Superior temporal gyrus (tissue), 1 donor: Measurements from ENCODE around the gene EBI3.
"Not testable (repeated sequence)": the region's sequence is repeated elsewhere in the genome, so short reads cannot be mapped to it uniquely, and the experiment has no call there.

Source experiments
- DNase-seq: peaks from one replicate; pipeline ENCODE4 v3.0.0-alpha.2; 2016; ENCODE audit errors: extremely low spot score

EBI3 gene

DNA sequence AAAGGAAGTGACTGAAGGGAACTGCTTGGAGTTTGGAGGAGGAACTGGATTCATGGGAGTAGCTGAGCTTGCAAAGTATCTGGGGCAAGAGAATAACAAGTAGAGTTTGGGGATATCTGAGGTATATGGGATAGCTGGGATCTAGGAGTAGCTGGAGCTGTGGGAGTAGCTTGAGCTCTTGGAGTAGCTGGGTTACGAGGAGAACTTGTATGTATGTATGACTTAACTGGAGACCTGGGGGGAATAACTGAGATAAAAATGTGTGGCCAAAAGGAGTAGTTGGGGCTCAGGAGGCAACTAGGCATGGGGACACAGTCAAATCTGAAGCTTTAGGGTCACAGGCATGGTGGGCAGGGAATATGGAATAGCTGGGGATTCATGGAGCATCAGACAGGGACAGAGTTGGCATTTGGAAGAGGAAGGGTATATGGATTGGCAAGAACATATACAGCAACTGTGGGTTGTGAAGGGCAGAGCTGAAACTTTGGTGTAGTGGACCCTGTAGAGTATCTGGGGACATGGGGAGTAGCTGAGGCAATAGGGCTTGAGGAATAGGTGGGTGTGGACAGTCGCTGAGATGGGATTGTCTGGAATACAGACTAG lies 28.3 kb upstream of the EBI3 start:
- DNase-seq: no peak

DNA sequence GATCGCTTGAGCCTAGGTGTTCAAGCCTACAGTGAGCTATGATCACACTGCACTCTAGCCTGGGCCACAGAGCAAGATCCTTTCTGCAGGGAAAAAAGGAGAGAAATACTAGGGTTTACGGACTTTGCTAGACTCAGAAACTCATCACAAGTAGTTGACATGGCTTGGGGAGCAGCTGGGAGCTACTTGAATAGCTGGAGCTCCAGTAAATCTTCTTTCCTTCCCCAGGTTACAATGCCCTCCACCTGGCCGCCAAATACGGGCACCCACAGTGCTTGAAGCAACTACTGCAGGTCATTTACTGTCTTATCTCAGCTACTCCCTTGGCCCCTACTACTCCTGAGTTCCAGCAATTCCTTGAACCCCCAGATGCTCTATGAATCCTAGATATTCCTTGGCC lies 27.5 kb upstream of the EBI3 start:
- no peak for DNase-seq

DNA sequence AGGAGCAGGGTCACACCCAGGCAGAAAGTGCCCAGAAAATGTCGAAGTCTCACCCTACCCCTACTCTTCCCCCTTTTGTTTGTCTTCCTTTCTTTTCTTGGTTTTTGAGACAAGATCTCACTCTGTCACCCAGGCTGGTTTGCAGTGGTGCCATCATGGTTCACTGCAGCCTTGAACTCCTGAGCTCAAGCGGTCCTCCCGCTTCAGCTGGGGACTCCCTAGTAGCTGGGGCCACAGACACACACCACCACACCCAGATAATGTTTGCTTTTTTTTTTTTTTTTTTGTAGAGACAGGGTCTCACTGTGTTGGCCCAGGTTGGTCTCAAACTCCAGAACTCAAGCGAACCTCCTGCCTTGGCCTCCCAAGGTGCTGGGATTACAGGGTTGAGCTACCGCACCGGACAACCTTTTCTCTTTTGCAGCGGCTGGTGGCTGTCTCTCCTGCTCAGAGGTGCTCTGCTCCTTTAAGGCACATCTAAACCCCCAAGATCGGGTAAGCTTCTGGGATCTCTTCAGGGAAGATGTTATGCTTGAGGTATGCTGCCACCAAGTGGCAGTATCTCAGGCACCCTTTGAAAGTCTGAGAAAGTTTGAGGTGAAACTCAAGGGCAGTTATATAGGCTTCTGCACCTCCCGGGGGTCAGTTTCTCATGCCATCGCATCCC lies 22.4 kb upstream of the EBI3 start:
- no peak for DNase-seq

DNA sequence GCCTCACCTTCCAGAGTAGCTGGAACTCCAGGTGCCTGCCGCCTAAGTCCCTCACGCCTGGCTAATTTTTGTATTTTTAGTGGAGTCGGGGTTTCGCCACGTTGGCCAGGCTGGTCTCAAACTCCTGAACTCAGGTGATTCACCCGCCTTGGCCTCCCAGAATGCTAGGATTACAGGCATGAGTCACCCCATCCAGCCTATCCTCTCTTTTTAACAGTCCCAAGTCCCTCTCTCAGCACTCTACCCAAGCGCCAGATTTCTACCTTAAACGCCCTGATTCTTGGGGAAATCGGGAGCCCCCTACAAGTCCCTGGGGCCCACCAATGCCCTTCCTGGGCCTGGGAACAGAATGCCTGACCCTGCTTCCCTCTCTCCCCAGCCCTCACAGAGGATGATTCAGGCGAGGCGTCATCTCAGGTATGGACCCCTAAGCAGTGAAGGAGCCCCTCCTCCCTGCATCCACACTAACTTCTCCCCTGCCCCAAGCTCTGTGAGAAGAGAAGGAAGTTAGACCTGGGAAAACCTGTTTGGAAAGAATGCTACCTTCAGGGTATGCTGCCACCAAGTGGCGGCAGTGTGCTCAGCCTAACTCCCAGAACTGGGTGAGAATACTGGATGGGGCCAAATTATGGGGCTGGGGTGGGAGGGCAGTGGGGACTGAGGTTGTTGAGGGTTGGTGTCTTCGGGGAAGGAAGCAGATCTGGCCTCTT lies 20.8 kb upstream of the EBI3 start:
- DNase-seq: no peak

DNA sequence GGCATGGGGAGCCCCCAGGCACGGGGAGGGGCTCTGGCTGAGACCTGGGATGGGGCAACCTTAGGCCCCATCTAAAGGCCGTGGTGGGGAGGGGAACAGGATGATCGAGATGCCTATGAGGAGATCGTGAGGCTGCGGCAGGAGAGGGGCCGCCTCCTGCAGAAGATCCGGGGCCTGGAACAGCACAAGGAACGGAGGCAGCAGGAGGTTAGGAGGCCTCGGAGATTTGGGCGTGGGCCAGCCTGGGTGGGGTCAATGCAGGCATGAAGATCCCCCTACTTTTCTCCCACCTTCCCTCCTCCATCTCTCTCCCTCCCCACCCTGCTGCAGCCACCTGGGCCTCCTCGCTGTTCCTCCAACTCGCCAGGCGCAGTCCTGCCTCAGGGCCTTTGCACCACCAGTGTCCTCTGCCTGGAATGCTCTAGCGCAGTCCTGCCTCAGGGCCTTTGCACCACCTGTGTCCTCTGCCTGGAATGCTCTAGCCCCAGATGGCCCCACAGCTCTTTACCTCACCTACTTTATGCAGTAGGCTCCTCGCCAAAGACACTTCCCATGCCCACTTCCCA lies 19.1 kb upstream of the EBI3 start:
- no peak for DNase-seq

DNA sequence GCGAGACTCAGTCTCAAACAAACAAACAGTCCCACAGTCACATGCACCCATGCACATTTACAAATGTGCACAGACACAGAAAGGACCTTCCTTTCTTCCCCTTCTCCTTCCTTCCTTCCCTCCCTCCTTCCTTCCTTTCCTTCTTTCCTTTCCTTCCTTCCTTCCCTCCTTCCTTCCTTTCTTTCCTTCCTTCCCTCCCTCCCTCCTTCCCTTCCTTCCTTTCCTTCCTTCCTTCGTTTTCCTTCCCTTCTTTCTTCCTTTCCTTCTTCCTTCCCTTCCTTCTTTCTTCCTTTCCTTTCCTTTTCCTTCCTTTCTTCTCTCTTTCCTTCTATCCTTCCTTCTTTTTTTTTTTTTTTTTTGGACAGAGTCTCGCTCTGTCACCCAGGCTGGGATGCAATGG lies 16.2 kb upstream of the EBI3 start:
- DNase-seq: no peak

DNA sequence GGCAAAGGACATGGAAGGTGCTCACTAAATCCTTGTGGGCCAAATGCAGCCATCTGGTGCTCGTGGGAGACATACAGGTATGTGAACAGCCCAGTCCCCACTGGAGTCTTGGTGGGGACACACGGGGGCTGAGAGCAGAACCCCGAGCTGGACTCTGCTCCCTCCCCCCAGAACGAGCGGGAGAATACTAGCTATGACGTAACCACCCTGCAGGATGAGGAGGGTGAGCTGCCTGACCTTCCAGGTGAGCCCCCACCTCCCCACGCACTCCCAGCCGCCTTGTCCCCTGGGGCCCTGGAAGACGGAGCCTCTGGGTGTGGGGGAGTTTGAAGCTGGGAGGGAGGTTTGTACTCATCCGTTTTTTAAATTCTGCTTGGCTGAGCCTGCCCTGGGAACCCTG lies 13.5 kb upstream of the EBI3 start:
- DNase-seq: no peak

DNA sequence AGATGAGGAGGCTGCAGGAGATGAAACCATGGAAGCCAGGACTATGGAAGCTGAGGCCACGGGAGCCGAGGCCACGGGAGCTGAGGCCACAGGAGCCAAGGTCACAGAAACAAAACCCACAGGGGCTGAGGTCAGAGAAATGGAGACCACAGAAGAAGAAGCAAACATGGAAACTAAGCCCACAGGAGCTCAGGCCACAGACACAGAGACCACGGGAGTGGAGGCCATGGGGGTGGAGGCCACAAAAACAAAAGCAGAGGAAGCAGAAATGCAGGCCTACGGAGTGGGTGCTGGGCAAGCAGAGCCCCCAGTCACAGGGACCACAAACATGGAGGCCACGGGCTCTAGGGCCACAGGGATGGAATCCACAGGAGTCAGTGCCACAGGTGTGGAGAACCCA lies 12.5 kb upstream of the EBI3 start:
- no peak for DNase-seq

DNA sequence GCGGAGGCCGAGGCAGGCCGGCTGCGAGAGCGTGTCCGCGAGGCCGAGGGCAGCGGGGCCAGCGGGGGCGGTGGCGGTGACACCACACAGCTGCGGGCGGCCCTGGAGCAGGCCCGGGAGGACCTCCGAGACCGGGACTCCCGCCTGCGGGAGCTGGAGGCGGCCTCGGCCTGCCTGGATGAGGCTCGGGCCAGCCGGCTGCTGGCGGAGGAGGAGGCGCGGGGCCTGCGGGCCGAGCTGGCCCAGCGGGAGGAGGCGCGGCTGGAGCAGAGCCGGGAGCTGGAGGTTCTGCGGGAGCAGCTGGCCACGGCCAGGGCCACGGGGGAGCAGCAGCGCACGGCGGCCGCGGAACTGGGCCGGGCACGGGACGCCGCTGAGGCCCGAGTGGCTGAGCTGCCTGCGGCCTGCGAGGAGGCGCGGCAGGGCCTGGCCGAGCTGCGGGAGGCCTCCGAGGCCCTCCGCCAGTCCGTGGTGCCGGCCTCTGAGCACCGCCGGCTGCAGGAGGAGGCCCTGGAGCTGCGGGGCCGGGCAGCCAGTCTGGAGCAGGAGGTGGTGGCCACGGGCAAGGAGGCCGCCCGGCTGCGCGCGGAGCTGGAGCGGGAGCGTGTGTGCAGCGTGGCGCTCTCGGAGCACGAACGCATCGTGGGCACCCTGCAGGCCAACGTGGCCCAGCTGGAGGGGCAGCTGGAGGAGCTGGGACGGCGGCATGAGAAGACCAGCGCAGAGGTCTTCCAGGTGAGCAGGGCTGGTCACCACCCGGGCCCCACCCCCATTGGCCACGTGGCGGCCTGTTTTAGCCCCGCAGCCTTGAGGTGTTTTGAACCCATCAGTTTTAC lies 11.7 kb upstream of the EBI3 start:
- no peak for DNase-seq

DNA sequence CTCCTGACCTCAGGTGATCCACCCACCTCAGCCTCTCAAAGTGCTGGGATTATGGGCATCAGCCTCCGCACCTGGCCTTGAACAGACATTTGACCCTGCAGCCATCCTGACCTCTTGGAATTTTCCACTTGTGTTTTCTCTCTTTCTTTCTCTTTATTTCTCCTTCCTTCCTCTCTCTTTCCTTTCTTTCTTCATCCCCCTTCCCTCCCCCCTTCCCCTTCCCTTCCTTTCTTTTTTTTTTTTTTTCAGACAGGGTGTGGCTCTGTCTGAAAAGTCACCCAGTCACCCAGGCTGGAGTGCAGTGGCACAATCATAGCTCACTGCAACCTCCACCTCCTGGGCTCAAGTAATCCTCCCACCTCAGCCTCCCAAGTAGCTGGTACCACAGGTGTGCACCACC lies 10.8 kb upstream of the EBI3 start:
- not testable (repeated sequence) for DNase-seq

DNA sequence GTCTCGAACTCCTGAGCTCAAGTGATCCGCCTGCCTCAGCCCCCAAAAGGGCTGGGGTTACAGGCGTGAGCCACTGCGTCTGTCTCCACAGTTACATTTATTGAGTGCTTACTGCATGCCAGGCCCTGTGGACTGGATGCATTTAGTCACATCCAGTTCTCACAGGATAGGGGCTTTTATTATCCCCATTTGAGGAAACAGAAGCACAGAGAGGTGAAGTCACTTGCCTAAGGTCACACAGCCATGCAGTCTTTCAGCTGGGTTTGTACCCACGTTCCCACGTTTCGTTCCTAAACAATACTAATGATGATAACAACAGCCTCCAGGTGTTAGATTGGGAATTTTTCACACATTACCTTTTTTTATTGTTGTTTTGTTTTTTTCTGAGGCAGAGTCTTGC lies 9.1 kb upstream of the EBI3 start:
- no peak for DNase-seq

DNA sequence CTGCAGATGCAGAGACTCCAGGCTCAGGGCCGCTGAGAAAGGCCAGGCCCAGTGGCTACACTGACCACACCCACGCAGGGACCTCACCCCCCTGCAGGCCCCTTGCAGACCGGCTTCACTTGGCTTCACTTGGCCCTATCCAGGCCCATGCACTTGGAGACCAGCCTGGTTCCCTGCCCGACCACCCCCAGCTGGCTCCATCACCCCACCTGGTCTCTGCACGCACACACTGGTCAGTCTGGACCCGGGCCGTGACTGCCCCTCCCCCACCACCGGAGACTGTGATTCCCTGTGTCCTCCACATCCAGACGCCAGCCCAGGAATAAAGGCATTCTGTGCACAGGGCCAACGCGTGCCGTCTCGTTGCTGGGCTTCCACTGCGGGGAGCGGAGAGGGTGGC lies 4.9 kb upstream of the EBI3 start:
- DNase-seq: no peak

DNA sequence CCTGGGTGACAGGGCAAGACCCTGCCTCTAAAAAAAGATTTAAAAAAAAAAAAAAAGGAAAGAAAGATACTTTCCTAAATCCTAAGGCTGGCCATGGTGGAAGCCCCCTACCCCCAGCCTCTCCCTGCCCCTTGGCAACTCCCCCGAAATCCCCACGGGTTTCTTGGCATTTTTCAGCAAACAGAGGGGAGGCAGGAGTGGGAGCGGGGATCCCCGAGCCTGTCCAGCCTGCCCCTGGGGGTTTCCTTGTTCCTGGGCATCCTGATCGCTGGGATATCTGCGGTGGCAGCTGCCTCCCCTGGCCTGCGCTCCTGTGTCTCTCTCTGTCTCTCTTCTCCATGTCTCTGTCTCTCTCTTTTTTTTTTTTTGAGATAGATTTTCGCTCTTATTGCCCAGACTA lies 3.4 kb upstream of the EBI3 start:
- no peak for DNase-seq

DNA sequence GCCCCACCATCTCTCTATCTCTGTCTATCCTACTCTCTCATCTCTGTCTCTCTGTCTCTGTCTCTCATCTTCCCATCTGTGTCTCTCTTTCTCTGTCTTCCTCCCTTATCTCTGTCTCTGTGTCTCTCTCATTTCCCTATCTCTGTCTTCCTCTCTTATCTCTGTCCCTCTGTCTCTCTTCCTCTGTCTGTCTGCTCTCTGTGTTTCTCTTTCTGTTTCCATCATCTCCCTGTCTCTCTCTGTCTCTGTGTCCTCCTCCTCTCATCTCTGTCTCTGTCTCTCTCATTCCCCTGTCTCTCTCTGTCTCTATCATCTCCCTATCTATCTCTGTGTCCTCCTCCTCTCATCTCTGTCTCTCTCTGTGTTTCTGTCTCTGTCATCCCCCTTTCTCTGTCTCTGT lies 1.6 kb upstream of the EBI3 start:
- DNase-seq: no peak

DNA sequence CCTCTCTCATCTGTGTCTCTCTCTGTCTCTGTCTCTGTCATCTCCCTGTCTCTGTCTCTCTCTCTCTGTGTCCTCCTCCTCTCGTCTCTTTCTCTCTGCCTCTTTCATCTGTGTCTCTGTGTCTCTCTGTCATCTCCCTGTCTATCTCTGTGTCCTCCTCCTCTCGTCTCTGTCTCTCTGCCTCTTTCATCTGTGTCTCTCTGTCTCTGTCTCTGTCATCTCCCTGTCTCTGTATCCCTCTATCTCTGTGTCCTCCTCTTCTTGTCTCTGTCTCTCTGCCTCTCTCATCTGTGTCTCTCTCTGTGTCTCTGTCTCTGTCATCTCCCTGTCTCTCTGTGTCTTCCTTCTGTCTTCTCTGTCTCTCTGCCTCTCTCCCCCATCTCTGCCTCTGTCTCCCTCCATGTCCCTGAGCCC lies 551 bp upstream of the EBI3 start:
- no peak for DNase-seq

DNA sequence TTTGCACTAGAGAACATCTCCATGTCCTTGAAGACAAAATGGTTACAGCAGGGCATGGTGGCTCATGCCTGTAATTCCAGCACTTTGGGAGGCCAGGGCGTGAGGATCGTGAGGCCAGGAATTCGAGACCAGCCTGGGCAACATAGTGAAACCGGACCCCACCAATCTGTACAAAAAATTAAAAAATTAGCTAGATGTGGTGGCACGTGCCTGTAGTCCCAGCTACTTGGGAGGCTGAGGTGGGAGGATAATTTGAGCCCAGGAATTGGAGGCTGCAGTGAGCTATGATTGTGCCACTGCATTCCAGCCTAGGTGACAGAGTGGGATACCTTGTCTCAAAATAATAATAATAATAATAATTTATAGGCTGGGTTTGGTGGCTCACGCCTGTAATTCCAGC lies 914 bp downstream of the EBI3 start:
- DNase-seq: not testable (repeated sequence)

DNA sequence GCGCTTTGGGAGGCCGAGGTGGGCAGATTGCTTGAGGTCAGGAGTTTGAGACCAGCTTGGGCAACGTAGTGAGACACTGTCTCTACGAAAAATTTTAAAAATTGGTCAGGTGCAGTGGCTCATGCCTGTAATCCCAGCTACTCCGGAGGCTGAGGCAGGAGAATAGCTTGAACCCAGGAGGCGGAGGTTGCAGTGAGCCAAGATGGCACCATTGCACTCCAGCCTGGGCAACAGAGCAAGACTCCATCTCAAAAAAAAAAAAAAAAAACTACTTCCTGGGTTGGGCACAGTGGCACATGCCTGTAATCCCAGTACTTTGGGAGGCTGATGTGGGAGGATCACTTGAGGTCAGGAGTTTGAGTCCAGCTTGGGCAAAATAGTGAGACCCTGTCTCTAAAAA lies 2.2 kb downstream of the EBI3 start:
- not testable (repeated sequence) for DNase-seq

DNA sequence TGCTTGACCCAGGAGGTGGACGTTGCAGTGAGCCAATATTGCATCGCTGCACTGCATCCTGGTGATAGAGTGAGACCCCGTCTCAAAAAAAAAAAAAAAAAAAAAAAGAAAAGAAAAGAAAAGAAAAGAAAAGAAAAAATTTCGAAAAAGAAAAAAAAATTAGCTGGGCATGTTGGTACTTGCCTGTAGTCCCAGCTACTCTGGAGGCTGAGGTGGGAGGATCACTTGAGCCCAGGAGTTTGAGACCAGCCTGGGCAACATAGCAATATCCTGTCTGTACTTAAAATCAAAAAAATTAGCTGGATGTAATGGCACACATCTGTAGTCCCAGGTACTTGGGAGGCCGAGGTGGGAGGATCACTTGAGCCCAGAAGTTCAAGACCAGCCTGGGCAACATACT lies 2.8 kb downstream of the EBI3 start:
- DNase-seq: not testable (repeated sequence)

DNA sequence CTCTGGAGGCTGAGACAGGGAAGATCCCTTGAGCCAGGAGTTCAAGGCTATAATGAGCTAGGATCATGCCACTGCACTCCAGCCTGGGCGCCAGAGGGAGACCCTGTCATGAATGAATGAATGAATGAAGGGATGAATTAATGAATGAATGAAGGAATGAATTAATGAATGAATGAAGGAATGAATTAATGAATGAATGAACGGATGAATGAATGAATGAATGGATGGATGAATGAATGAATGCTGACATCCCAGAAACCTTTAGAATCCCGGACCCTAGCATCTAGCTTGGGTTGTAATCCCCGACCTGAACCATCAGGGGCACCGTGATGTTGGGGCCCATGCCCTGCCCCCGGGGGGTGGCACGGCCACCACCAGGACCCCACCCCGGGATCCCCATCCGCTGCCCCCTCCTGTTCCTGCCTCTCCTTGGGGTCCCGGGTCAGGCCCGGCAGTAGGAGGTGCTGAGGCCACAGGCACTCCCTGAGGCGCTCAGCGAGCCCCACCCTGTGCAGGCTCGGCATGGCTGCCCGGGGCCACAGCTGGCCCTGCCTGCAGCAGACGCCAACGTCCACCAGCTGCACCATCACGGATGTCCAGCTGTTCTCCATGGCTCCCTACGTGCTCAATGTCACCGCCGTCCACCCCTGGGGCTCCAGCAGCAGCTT lies 3.4 kb downstream of the EBI3 start:
- no peak for DNase-seq

DNA sequence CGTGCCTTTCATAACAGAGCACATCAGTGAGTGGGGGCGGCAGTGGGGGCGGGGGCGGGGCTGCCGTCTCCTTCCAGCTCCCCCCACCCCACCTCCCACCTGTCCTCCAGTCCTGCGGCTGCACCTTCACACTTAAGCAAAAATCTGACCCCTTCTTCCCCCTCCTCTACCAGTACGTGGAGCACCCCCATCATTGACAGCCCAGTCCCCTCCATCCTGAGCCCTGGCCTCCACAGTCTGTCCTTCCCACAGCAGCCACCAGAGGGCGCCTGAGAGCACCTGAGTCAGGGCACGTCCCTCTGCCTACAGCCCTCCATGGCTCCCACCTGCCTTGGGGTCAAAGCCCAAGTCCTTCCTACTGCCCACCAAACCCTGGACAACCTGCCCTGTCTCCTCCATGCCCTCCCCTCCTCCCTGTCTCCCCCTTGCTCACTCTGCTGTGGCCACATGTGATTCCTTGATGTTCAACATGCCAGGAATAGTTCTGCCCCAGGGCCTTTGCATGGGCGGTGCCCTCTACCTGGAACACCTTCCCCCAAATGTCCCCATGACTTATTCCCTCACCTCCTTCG lies 4.0 kb downstream of the EBI3 start:
- DNase-seq: no peak

DNA sequence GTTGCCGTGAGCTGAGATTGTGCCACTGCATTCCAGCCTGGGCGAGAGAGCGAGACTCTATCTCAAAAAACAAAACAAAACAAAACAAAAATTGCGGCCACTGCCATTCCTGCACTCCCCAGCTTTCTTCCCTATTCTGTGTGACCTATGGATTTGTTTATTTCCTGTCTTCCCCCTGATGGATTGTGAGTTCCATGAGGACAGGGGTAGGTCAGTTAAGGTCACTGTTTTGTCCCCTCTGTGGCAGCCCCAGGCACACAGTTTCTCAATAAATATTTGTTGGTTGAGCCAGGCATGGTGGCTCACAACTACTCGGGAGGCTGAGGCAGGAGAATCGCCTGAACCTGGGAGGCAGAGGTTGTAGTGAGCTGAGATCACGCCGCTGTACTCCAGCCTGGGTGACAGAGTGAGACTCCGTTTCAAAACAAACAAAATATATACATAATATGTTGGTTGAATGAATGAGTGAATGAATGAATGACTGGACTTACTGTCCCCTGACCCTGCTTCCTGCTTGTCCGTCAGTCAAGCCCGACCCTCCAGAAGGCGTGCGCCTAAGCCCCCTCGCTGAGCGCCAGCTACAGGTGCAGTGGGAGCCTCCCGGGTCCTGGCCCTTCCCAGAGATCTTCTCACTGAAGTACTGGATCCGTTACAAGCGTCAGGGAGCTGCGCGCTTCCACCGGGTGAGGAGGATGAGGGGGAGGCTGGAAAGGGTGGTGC lies 5.0 kb downstream of the EBI3 start:
- DNase-seq: no peak
